Ishikawa (cell line): ENCODE data around the gene STRN.

Experiments used
- CEBPB ChIP-seq: IDR thresholded peaks from 2 replicates; pipeline ENCODE4 v1.6.1; 2012
- CREB1 ChIP-seq: IDR thresholded peaks from 2 replicates; pipeline ENCODE4 v1.6.1; 2012; ENCODE audit warnings: low read depth
- EGR1 ChIP-seq: IDR thresholded peaks from 2 replicates; pipeline ENCODE4 v1.6.1; 2012
- EP300 ChIP-seq: IDR thresholded peaks from 2 replicates; pipeline ENCODE4 v1.6.1; 2012; ENCODE audit warnings: borderline replicate concordance
- FOXM1 ChIP-seq: IDR thresholded peaks from 2 replicates; pipeline ENCODE4 v1.6.1; 2012; ENCODE audit warnings: low read depth, borderline replicate concordance
- NFIC ChIP-seq: IDR thresholded peaks from 2 replicates; pipeline ENCODE4 v1.6.1; 2012
- RAD21 ChIP-seq: IDR thresholded peaks from 2 replicates; pipeline ENCODE4 v1.6.1; 2012; ENCODE audit warnings: low read depth
- TAF1 ChIP-seq: IDR thresholded peaks from 2 replicates; pipeline ENCODE4 v1.6.1; 2012; ENCODE audit warnings: low read depth, mild to moderate bottlenecking
- TCF12 ChIP-seq: IDR thresholded peaks from 2 replicates; pipeline ENCODE4 v1.6.1; 2012; ENCODE audit warnings: low read depth
- TEAD4 ChIP-seq: IDR thresholded peaks from 2 replicates; pipeline ENCODE4 v1.6.1; 2012
- YY1 ChIP-seq: IDR thresholded peaks from 2 replicates; pipeline ENCODE4 v1.6.1; 2012; ENCODE audit warnings: low read depth
- ZBTB7A ChIP-seq: IDR thresholded peaks from 2 replicates; pipeline ENCODE4 v1.6.1; 2012; ENCODE audit warnings: low read depth
- TF ChIP-seq, protein P1 (sequence below): IDR thresholded peaks from 2 replicates; pipeline ENCODE4 v1.6.1; 2012; ENCODE audit warnings: low read depth, mild to moderate bottlenecking
- TF ChIP-seq, protein P2 (sequence below): IDR thresholded peaks from 2 replicates; pipeline ENCODE4 v1.6.1; 2012
- TF ChIP-seq, protein P3 (sequence below): IDR thresholded peaks from 2 replicates; pipeline ENCODE4 v1.6.1; 2012

The STRN gene

DNA sequence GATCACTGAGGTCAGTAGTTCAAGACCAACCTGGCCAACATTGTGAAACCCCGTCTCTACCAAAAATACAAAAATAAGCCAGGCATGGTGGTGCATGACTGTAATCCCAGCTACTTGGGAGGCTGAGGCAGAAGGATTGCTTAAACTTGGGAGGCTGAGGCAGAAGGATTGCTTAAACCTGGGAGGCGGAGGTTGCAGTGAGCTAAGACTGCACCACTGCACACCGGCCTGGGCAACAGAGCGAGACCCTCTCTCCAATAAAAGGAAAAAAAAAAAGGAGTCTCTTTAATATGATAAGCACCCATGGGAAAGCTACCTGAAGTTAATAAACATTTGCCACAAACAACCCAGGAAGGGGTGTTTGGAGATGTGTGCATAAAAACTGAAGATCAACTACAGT, 2.6 kb downstream of the STRN start:
- TF ChIP-seq CEBPB, result no peak

DNA sequence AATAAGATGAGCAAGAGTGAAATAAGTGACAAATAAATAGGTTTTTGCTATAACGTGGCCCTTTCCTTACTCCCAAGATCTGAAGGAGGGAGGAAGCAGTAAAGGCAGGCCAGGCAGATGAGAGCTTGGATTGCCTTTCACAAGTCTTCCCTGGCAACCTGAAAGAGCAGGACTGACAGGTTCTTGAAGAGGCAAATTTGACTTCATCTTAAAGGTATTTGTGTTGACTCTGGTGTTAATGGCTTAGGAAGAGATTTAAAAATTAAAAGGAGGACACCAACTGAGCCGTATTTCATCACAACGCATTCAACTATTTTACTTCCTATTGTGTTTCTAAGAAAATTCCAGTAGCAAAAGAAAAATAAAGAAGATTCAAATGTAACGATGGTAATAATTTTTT, 3.2 kb downstream of the STRN start:
- TF ChIP-seq TAF1, result no peak
- TF ChIP-seq, protein P1, sequence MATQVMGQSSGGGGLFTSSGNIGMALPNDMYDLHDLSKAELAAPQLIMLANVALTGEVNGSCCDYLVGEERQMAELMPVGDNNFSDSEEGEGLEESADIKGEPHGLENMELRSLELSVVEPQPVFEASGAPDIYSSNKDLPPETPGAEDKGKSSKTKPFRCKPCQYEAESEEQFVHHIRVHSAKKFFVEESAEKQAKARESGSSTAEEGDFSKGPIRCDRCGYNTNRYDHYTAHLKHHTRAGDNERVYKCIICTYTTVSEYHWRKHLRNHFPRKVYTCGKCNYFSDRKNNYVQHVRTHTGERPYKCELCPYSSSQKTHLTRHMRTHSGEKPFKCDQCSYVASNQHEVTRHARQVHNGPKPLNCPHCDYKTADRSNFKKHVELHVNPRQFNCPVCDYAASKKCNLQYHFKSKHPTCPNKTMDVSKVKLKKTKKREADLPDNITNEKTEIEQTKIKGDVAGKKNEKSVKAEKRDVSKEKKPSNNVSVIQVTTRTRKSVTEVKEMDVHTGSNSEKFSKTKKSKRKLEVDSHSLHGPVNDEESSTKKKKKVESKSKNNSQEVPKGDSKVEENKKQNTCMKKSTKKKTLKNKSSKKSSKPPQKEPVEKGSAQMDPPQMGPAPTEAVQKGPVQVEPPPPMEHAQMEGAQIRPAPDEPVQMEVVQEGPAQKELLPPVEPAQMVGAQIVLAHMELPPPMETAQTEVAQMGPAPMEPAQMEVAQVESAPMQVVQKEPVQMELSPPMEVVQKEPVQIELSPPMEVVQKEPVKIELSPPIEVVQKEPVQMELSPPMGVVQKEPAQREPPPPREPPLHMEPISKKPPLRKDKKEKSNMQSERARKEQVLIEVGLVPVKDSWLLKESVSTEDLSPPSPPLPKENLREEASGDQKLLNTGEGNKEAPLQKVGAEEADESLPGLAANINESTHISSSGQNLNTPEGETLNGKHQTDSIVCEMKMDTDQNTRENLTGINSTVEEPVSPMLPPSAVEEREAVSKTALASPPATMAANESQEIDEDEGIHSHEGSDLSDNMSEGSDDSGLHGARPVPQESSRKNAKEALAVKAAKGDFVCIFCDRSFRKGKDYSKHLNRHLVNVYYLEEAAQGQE, result no peak
- TF ChIP-seq, protein P2, sequence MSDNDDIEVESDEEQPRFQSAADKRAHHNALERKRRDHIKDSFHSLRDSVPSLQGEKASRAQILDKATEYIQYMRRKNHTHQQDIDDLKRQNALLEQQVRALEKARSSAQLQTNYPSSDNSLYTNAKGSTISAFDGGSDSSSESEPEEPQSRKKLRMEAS, result no peak
- no peak for TF ChIP-seq EGR1
- TF ChIP-seq FOXM1, result no peak
- no peak for TF ChIP-seq YY1
- TF ChIP-seq TCF12, result no peak
- no peak for TF ChIP-seq CEBPB

DNA sequence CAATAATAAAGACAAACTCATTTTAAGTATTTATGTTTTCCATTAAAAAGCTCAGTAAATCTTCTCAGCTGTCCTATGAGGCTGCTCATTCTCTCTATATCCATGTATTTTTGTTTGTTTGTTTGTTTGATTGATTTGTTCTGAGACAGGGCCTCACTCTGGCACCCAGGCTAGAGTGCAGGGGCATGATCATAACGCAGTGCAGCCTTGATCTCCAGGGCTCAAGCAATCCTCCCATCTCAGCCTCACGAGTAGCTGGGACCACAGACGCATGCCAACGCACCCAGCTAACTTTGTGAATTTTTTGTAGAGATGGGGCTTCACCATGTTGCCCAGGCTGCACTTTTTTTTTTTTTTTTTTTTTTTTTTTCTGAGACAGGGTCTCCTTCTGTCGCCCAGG, 5.6 kb downstream of the STRN start:
- TF ChIP-seq YY1 (no peak), CREB1 (no peak), TAF1 (no peak), TCF12 (no peak), EP300 (no peak), CEBPB (no peak), FOXM1 (no peak), NFIC (no peak), RAD21 (no peak), EGR1 (no peak), TEAD4 (no peak), ZBTB7A (no peak)
- TF ChIP-seq, protein P3, sequence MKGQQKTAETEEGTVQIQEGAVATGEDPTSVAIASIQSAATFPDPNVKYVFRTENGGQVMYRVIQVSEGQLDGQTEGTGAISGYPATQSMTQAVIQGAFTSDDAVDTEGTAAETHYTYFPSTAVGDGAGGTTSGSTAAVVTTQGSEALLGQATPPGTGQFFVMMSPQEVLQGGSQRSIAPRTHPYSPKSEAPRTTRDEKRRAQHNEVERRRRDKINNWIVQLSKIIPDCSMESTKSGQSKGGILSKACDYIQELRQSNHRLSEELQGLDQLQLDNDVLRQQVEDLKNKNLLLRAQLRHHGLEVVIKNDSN, result no peak
- TF ChIP-seq, protein P1, result no peak
- TF ChIP-seq, protein P2, result no peak

DNA sequence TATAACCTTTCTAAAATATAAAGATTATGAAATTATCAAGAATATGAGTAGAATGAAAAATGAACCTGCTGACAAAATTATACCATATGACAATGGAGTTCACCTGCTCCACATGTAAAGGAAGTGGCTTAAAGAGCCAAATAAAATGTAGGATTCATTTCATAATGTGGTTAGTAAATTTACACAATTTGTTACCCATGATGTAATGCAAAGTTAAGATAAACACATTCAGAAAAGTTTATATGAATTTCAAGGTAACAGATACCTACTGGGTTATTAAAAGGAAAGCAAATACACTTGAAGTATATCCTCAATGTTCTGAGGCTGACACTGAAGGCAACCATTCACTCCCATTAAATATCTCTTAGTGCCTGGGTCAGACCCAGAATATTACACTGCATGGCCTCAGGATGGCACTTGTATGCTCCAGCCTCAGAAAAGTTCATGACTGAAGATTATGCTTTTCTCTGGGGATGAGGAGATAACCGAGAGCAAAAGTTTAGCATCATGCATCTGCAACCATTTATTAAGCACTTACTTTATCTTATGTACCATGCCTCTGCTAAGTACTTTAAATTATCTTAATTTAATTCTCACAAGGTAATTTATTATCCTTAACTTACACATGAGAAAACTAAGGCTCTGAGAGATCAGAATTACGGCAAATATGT, 6.2 kb downstream of the STRN start:
- TF ChIP-seq EP300 (no peak), CEBPB (no peak), CREB1 (no peak), EGR1 (no peak), YY1 (no peak), TEAD4 (no peak), RAD21 (no peak)
- TF ChIP-seq, protein P2, result no peak

DNA sequence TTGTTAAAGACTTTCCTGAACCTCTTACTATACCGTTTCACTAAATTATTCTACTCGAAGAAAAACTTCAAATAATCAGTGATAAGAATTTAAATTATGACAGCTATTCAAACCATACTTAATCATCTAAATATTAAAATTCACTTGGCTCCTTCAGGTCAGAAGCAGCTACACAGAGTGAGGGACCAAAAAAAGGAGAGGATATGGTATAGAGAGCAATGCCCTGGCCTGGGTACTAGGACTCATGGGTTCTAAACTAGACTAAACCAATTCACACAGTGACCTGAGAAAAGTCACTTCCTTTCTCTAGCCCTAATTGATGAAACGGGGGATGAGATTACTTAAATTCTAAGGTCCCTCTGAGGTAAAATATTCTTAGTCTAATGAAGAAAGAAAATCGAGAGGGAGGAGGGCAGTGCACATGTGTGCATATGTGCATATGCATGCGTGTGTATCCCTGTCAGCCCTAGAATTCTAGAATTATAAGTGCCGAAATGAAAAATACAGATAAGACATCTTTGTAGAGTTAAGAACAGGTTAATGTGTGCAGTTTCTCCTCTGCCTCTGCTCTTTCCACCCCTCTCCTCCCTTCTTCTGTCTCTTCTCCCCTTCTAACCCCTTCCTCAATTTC, 11.2 kb downstream of the STRN start:
- TF ChIP-seq EP300, result no peak
- no peak for TF ChIP-seq TEAD4
- no peak for TF ChIP-seq TAF1
- no peak for TF ChIP-seq CREB1
- TF ChIP-seq NFIC, result no peak
- no peak for TF ChIP-seq ZBTB7A
- no peak for TF ChIP-seq YY1
- no peak for TF ChIP-seq FOXM1
- TF ChIP-seq CEBPB, result no peak
- TF ChIP-seq EGR1, result no peak
- TF ChIP-seq, protein P1, result no peak
- TF ChIP-seq, protein P2, result no peak
- TF ChIP-seq, protein P3, result no peak
- no peak for TF ChIP-seq RAD21
- no peak for TF ChIP-seq TCF12
